NCI-H1436 (cell line): ENCODE measurements around the gene DBNDD2.

Experiments
- DNase-seq: peaks from one replicate; lab custom pipeline; 2025; lab: John Stamatoyannopoulos, UW

The DBNDD2 gene

DNA sequence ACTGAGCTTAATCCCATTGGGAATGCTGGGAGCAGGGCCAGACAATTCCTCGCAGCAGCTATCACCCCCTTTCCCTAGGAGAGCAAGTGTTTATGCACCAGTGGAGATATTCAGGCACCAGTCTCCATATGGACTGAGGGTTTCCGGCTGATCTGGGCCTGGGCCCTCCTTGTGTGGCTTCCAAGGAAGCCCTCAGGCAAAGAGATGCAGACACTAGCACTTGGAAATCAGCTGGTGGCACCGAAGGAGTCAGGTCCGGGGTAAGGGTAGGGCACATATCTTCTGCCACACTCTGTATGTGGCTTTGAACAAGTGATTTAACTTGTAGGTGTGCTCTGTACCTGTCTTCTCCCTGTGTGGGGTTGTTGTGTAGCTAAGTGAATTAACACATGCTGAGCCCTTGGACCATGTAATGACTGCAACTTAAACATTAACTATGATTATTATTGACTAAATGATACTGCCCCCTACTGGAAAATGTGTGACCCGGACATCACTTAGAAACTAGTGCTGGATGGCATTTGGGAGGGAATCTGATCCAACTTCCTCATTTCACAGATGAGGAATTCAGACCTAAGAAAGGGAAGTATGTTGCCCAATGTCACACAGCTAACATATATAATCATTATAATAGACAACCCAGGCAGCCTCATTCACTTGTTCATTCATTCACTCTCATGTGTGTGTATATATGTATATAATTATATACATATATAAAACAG is 42.2 kb downstream of the DBNDD2 start:
- peak; percentile 4 for DNase-seq

DNA sequence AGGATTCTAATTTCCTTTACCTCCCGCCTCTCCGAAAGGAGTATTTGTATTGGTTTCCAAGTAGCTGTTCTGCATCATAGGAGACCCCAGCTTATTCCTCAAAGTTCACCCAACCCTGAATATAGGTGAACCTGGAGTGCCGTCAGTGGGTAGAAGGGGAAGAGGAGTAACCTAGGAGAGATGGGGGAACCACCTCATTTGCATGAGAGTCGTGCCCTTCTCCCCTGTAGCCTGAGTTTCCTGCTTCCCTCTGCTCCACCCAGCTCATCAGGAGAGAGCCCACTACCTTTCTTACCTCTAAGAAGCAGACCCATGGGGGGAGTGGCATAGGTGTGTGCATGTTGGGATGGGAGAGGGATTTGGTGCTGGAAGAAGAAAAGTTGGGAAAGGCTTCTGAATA is 44.1 kb downstream of the DBNDD2 start:
- no peak for DNase-seq

DNA sequence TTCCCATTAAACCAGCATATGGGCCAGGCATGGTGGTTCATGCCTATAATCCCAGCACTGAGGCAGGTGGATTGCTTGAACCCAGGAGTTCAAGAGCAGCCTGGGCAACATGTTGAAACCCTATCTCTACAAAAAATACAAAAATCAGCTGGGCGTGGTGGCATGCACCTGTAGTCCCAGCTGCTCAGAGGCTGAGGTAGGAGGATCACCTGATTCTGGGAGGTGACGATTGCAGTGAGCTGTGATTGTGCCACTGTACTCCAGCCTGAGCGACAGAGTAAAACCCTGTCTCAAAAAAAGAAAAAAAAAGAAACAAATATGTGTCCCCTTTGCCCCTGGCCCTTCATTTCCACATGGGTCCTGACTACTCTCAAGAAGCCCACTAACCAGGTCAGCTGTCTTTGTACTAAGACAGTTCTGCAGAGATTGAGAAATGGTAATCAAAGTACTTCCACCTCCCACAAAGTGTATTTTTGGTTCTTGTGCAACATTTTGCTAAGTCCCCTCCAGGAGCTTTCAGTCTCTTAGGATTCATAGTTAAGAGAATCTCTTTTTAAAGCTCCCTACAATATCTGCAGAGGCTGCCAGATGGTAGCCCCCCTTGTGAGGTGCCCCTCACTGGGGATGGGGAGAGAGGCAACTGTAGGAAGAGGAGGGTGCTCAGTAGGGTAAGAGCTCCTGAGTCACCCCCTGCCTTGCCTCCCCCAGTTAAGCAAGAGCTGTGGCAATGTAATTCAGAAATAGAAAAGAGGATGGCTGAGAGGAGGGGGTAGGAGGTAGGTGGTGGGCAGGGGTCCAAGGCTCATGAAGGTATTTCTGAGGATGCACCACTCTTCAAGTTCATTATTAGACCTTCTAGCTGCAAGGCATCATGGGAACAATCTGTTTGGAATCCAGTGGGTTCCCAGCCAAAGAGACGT is 44.9 kb downstream of the DBNDD2 start:
- no peak for DNase-seq

DNA sequence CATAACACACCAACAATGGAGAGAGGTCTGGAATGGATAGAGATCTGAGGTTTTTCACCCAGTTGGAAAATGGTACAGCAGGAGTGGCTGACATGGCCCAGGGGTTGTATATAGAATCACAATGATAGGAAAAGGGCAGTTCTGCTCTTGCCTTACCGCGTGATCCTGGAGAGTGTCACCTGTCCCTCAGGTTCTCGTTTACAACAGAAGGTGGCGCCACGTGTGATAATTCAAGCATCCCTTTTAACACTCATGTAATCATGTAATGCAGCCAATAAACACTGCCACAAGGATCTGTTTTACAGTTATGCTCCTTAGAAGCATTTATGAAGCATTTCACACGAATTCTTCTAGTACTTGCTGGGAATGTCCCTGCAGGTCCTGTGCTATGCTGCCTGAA is 48.5 kb downstream of the DBNDD2 start:
- DNase-seq: peak; percentile 28

DNA sequence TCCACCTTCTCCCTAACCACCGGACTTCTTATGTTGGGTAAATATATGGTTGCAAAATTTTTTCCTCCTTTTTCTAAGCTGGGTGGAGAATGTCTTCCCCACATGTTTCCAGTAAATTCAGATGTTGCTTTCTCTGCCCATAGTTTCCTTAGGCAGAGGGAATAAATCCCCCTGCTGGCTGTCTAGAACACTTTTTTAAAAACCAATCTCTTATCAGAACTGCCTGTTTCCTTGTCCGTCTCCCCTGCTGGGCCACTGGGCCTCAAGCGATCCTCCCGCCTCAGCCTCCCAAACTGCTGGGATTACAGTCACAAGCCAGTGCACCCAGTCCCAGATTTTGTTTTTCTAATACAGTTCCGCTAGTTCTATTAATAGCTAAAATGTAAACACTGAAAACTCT is 51.5 kb downstream of the DBNDD2 start:
- DNase-seq: no peak
